Astrocyte of the cerebellum (primary cell): Measurements from ENCODE around the gene VAX1.

Experiments used
- DNase-seq: peaks from one replicate; pipeline ENCODE4 v3.0.0-alpha.2; 2011; ENCODE audit warnings: low read depth
- H3K4me3 ChIP-seq: 2 replicates; pipeline ENCODE4 v1.5.1; 2011; ENCODE audit warnings: mild to moderate bottlenecking, low read depth, low read length, moderate library complexity
- in situ Hi-C: cut with HindIII; loops from 2 replicates; pipeline ENCODE4 v1.10.0; 2017; ENCODE audit warnings: low sequenced_read_pairs
- TF ChIP-seq, protein P1 (sequence below): IDR thresholded peaks from 2 replicates; pipeline ENCODE4 v1.5.1; 2012; ENCODE audit warnings: low read length, low read depth, moderate library complexity, mild to moderate bottlenecking; ENCODE audit errors: missing control alignments

VAX1 gene

DNA sequence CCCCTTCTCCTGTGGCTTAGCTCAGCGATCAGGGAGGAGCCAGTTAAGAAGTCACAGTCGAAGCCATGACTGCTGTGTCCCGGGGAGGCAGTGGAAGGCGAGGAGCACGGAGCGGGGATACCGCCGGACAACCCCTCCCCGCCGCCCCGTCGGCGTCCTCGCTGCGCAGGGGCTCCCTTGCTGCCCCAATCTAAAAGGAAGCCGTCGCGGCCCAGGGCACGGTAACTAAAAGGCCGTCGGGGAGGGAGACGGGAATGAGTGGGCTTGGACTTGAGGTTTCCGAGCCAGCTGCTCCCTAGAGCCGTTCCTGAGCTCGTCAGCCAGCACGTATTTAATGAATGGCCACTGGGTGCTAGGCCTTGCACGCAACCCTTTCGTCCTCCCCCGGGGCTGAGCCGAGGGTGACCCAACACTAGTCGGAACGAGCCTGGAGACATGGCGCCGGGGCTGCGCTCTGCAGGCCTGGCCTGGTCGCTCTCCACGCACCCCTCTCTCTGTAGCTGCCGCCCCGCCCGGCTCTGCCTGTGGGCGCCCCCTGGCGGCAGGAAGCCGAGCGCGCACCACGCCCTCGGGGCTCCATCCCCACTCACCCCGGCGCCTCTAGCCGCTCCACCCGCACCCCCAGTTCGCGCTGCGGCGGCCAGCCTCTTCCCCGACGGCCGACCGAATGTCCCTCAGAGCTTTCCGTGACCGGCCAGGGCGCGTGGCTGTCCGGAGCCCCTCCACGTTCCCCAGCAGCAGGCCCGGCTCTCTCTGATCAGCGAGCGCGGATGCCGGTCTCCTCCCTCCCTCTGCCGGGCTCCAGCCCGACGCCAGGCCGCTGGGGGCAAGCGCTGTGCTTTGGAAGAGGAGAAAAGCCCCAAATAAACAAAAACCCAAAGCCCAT, 30.0 kb upstream of the VAX1 start:
- no peak for DNase-seq
- H3K4me3 ChIP-seq, result no peak overlapping the region
- TF ChIP-seq, protein P1, sequence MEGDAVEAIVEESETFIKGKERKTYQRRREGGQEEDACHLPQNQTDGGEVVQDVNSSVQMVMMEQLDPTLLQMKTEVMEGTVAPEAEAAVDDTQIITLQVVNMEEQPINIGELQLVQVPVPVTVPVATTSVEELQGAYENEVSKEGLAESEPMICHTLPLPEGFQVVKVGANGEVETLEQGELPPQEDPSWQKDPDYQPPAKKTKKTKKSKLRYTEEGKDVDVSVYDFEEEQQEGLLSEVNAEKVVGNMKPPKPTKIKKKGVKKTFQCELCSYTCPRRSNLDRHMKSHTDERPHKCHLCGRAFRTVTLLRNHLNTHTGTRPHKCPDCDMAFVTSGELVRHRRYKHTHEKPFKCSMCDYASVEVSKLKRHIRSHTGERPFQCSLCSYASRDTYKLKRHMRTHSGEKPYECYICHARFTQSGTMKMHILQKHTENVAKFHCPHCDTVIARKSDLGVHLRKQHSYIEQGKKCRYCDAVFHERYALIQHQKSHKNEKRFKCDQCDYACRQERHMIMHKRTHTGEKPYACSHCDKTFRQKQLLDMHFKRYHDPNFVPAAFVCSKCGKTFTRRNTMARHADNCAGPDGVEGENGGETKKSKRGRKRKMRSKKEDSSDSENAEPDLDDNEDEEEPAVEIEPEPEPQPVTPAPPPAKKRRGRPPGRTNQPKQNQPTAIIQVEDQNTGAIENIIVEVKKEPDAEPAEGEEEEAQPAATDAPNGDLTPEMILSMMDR, result peak; percentile 68
- in situ Hi-C loops, result loop anchor here (10.0 kb wide), 1 partner anchor 63 kb away; no protein-coding TSS in a partner anchor

DNA sequence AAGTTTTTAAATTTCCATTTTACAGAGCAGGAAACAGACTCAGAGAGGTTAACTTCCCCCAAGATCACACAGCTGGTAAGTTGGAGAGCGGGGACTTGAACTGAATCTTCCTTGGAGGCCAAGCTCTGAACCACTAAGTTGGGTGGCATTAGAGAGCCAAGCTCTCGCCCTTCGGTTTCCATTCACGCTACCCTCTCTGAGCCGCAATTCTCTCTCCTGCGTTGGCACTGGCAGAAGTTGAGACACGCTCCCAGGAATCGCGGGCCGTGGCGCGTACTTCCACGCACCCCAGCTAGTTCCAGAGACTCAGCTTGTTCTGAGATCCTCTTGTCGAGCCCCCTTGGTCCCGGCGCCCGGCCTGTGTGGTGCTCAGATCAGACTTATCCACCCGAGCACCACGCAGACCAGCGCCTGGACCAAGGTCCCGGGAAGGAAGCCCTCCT, 29.3 kb upstream of the VAX1 start:
- in situ Hi-C loops, result loop anchor here (10.0 kb wide), 1 partner anchor 63 kb away; no protein-coding TSS in a partner anchor
- TF ChIP-seq, protein P1, result no peak

GRCh38 chr10:117166418-117167345, 28.6 kb upstream of the VAX1 start:
- TF ChIP-seq, protein P1, result no peak
- DNase-seq, result no peak
- no peak overlapping the region for H3K4me3 ChIP-seq
- in situ Hi-C loops, result loop anchor here (10.0 kb wide), 1 partner anchor 62 kb away; no protein-coding TSS in a partner anchor

More for the DNA sequence above, 29.3 kb upstream of the VAX1 start:
- DNase-seq, result no peak
- no peak overlapping the region for H3K4me3 ChIP-seq

DNA sequence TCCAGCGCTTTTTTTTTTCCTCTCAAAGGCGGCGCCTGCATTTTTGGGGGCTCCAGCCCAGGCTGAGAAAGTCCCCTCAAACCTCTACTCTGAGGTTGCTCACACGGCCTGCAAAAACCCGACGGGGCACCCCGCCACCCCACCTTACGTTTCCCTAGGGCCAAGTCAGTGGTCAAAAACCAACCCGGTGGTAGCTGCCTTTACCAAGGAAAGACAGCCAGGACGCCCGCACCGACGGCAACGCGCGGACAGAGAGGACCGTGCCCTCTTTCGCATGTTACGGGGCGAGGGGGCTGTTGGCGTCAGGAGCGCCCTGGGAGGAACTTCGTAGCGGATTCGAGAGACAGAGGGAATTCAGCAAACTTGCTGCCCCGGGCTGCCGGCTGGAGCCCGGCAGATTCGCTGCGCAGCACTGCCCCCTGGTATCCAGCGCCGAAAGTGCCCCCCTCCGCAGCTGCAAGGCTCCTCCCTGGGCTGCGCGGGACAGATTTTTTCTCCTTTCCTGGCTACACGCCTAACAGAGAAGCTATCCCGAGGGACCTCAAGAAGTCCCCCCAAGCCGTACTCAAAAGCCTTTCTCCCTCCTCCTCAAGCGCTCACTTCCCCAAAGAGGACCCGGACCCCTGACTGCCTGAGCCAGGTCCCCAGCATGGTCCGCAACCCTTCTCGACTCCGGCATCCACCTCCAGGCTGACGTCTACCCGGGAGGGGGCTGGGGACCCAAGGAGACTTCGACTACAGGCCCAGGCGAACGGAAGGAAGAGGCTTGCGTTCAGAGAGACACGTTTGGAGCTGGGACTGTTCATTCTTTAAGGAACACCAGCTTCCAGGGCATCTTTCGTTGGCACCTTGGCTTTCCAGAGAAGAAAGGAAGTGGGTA, 27.7 kb upstream of the VAX1 start:
- no peak overlapping the region for H3K4me3 ChIP-seq
- in situ Hi-C loops, result loop anchor here (10.0 kb wide), 1 partner anchor 61 kb away; no protein-coding TSS in a partner anchor
- TF ChIP-seq, protein P1, result peak; percentile 67
- DNase-seq, result no peak

DNA sequence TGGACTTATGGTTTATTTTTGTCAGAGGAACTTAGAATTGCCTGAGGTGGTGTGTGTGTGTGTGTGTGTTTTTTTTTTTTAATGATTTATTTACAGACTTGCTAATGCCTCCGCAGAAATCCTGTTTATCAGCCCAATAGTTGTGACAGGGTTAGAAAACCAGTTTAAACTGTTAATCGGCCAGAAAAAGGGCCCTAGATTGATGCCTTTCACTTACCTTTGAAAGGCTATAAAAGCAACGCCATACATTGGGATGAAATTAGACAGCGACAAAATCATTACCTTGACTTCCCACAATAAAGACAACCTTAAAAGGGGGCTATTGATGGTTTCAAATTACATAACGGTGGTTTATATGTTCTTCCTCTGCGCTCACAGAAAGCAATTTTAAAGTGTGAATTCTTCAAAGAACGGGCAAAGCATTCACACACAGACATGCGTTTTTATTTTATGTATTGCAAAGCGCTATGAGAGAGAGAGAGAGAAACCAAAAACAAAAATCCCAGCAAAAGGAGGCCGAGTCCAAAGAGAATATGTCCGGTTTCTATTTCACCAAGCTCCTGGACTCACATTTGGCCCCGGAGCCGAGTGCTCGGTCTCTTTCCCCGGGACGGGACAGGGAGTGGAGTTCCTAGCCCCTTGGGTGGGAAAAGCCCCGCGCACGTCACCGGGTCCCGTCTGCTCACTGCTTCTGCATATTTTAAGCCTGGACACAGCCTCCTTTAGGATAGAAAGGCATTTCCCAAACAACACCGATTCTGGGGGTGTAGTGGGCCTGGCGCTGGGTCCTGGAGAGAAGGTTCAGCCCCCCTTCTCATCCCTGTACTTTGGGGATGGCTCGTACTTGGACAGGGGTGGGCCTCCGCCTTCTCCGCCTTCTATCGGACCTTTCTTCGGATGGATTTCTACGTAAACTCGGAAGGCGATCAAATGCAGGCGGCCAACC, 26.8 kb upstream of the VAX1 start:
- no peak for DNase-seq
- TF ChIP-seq, protein P1, result no peak
- in situ Hi-C loops, result loop anchor here (5.0 to 10.0 kb wide), 2 partner anchors 60 to 363 kb away; no protein-coding TSS in a partner anchor
- no peak overlapping the region for H3K4me3 ChIP-seq
